Fibroblast of villous mesenchyme (primary cell): ENCODE measurements around the gene ITPK1. TPM values are rescaled to one million over a fixed set of nuclear protein-coding genes. Genes with fewer than 3 reads are reported as not detected.

Experiments
- DNase-seq: peaks from one replicate; pipeline ENCODE4 v3.0.0-alpha.2; 2010; ENCODE audit warnings: low read depth
- H3K4me3 ChIP-seq: 2 replicates; pipeline ENCODE4 v1.5.1; 2011; ENCODE audit warnings: low read depth, mild to moderate bottlenecking, low read length
- total RNA-seq: library from RNA; depleted of rRNA; stranded (reverse); fragments of >200 nt; gene quantifications from 2 replicates; pipeline ENCODE4 v1.2.3, GENCODE V29; 2012
- TF ChIP-seq, protein P1 (sequence below): IDR thresholded peaks from 2 replicates; pipeline ENCODE4 v1.5.1; 2012; ENCODE audit warnings: low read depth, mild to moderate bottlenecking, low read length; ENCODE audit not compliant: insufficient read depth

The ITPK1 gene
- total RNA-seq, 1 donor, result 15.5 TPM

DNA sequence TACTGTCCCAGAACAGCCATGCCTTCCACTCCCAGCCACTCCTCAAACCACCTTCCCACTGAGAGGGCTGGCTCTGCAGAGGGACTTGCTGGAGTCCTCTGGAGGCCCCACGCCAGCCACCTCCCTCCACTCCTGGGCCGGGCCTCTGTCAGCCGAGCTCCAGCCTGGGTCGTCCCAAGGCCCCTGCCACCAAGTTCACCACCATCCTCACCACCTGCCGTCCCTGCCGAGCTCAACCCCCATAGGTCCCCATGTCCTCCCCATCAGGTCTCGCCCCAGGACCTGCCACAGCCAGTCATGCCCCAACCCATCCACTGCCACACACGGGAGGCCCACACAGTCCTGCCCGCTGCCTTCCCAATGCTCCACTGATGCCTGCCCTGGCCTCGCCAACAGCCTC, 39.0 kb downstream of the ITPK1 start:
- H3K4me3 ChIP-seq, result no peak overlapping the region
- TF ChIP-seq, protein P1, sequence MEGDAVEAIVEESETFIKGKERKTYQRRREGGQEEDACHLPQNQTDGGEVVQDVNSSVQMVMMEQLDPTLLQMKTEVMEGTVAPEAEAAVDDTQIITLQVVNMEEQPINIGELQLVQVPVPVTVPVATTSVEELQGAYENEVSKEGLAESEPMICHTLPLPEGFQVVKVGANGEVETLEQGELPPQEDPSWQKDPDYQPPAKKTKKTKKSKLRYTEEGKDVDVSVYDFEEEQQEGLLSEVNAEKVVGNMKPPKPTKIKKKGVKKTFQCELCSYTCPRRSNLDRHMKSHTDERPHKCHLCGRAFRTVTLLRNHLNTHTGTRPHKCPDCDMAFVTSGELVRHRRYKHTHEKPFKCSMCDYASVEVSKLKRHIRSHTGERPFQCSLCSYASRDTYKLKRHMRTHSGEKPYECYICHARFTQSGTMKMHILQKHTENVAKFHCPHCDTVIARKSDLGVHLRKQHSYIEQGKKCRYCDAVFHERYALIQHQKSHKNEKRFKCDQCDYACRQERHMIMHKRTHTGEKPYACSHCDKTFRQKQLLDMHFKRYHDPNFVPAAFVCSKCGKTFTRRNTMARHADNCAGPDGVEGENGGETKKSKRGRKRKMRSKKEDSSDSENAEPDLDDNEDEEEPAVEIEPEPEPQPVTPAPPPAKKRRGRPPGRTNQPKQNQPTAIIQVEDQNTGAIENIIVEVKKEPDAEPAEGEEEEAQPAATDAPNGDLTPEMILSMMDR, result no peak
- no peak for DNase-seq

DNA sequence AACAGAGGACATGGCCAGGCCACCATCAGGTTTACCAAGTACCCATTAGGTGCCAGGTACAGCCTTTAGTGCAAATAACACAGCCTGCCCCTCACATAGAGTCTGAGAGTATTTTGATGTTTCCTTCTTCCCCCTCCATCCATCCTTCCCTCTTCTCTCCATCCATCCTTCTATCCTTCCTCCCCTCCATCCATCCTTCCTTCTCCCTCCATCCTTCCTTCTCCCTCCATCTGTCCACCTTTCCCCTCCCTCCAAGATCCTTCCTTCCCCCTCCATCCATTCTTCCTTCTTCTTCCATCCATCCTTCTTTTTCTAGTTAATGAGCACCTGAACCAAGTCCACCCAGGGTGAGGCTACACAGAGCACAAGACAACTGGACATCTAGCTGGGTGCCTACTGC, 39.8 kb downstream of the ITPK1 start:
- H3K4me3 ChIP-seq, result no peak overlapping the region
- no peak for DNase-seq
- TF ChIP-seq, protein P1, result no peak

DNA sequence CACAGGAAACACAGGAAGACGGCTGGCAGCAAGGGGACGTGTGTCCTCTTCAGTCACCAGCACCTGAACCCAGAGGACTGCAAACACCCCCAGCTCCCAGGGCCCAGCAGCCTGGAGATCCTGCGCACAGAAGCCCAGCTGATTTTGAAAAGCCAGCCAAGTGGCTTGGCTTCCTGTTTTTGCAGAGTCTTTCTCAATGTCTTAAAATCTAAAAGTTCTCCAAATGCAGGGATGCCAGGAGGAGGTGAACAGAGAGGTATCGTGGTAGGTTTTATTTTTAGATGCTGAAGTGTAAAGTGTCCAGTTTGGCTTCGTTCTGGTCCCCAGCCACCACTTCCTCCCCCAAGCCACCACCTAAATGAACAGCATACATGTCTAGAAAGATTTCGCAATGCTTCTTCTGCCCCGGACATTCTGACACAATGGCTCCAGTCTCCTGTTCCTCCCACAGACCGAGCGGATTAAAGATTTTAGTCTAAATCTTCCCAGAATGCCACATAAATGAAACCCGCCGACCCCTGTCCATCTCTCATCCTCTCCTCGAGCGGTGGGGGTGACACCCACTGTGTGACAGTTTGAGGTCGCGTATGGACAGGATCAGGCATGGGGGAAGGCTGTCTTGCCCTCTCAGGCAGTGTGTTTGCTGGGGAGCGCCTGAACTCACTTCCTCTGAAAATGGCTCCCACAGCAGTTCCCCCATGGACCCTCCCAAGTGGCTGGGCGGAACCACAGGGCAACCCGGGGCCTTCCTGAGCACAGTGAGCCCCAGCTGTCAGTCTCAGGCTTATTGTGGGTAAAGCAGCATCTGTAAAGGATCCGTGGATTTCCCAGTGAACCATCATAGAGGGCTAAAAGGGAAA, 41.6 kb downstream of the ITPK1 start:
- TF ChIP-seq, protein P1, result no peak
- DNase-seq, result peak; percentile 77
- no peak overlapping the region for H3K4me3 ChIP-seq

DNA sequence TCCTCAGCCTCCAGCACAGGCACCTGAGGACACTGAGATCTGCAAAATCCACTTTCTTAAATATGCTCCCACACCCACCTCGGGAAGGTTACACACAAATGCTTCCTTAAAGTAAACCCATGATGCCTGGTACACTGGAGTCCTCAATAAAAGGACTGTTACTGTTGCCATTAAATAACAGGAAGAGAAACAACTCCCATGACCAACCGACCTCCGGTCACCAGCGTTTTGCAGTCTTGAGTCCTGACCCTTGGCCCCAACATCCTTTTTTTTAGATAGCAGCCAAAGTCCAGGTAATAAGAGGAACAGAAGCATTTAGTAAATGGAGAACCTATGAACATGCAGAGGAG, 42.4 kb downstream of the ITPK1 start:
- TF ChIP-seq, protein P1, result no peak
- no peak for DNase-seq

DNA sequence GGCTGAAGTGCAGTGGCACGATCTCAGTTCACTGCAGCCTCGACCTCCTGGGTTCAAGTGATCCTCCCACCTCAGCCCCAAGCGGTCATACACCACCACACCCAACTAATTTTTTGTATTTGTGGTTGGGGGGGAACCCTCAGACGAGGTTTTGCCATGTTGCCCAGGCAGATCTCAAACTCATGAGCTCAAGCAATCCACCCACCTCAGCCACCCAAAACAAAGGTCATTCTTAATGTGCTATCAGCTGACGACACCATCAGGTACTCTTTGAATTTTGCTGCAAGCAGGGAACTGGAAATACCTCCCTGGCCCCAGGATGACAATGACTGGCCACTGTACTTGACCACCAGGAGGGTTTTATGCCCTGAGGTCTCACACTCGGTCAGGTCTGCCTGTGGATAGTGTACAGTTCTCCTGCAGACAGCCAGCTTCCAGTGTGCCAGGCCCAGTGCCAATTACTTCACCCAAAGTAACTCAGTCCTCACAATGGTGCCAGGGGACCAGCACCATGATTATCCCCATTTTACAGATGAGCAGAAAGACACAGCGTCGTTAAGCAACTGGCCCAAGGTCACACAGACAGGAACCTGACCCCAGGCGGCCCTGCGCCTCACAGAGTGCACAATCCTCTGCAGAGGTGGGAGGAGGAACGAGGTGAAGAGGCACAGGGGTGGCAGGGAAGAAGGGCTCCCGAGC, 42.9 kb downstream of the ITPK1 start:
- H3K4me3 ChIP-seq, result no peak overlapping the region
- DNase-seq, result no peak
- TF ChIP-seq, protein P1, result no peak

More for the DNA sequence above, 42.4 kb downstream of the ITPK1 start:
- no peak overlapping the region for H3K4me3 ChIP-seq

DNA sequence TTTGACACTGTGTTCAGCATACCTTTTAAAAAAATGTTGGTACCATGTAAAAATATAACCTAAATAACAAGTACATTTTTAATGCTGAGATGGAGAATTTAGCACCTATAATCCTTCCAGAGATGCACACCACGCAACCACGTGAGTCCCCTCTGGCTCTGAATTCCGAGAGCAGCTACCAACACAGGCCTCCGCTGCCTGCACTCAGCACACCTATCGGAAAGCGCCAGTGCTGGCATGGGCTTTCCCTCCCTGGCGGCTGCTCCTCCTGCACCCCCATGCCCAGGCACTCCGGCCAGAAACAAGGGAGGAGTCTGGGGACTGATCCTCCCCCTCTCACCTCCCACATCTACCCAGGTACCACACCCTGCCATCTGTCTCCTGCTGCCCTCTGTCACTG, 47.0 kb downstream of the ITPK1 start:
- DNase-seq, result no peak
- TF ChIP-seq, protein P1, result no peak
- no peak overlapping the region for H3K4me3 ChIP-seq
